Tongue (tissue), 2 donors: ENCODE results near the gene CD79B. TPM values are rescaled to one million over a fixed set of nuclear protein-coding genes. Genes with fewer than 3 reads are reported as not detected.
A peak's percentile ranks its signal among the peaks of the same experiment; 100 is the strongest.
"Not testable (repeated sequence)": the region's sequence is repeated elsewhere in the genome, so short reads cannot be mapped to it uniquely, and the experiment has no call there.

Experiments
- DNase-seq: peaks from one replicate; pipeline ENCODE4 v3.0.0-alpha.2; 2015
- total RNA-seq: library from RNA; depleted of rRNA; stranded (reverse); fragments of >200 nt; gene quantifications from one replicate; pipeline ENCODE4 v1.2.3, GENCODE V29; 2014

Gene CD79B
- total RNA-seq, 1 donor from 2014 or later: 7.7 TPM

DNA sequence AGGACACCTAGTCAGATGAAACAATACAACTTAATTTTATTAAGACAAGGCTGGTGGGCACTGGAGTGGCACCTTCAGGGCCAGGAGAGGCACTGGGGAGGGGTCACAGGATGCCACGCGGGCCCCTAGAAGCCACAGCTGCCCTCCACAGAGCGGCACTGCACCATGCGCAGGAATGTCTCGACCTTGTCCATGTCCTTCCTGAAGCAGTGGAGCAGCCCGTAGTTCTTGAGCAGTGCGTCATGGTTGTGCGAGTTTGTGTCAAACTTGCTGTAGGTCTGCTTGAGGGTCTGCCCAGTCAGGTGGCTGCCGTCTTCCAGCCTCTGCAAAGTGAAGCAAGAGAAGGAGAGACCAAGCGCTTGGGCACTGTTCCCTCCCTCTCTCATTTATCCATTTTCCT lies 22.5 kb downstream of the CD79B start:
- DNase-seq: not testable (repeated sequence)

DNA sequence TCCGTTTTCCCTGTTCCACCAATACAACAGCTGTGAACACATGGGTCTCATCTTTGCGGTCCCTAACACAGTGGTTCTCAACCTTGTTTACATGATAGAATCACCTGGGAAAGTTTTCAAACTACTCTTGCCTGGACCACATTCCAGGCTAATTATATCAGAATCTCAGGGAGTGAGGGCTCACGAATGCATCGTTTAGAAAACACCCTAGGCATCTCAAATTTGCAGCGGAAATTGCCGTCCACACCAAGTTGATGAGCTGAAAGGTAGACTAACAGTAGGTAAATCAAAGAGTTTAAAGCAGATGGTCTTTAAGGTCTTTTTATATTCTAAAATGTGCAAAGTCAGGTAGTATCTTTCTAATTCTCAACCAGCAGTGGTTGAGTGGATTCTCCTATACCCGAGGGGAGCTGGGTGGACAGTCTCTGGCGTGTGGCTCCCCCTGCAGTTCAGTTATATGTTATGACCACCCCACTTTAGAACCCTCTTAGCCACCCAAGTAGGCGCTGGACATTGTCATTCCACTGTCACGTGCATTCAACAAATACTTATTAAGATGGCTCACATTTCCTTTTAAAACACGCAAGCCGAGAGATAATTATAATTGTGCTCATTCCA lies 24.9 kb downstream of the CD79B start:
- DNase-seq: not testable (repeated sequence)

GRCh38 chr17:63904796-63905195 lies 27.3 kb downstream of the CD79B start:
- DNase-seq: not testable (repeated sequence)

DNA sequence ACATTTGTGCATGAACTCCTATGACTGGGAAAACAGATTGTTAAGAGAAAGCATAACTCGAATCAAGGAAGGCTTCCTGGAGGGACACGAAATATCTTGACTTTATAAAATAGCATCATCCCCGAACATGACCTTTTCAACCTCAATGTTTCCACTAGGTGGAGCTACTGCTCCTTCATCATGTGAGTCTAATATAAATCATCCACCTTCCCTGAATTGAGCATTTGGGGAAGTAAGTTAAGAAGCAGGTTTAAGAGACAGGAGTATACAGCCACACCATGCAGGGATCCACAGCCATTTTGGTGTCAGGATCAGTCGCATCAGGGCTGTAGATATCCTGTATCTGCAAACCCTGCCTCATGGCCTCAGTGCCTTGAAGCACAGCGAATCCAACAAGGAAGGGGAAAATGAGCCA lies 28.3 kb downstream of the CD79B start:
- not testable (repeated sequence) for DNase-seq

DNA sequence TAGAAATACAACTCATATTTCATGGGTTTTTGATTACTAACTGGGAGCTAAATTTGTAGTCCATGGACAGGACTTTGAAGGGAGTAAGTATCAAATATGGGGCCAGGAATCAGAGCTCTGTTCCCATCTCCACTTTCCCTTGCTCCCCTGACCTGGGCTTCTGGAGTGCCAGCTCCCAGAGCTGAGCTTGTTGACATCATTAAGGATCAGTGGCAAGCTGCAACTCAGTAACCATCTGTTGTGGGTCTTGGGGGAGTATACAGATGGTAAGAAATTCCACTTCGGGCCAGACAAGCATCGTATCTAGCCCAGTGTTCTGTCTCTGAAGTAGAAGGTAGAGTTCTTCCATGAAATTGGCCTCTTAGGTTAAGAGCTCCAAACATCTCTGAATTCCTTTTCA lies 30.2 kb downstream of the CD79B start:
- DNase-seq: peak; percentile 10

DNA sequence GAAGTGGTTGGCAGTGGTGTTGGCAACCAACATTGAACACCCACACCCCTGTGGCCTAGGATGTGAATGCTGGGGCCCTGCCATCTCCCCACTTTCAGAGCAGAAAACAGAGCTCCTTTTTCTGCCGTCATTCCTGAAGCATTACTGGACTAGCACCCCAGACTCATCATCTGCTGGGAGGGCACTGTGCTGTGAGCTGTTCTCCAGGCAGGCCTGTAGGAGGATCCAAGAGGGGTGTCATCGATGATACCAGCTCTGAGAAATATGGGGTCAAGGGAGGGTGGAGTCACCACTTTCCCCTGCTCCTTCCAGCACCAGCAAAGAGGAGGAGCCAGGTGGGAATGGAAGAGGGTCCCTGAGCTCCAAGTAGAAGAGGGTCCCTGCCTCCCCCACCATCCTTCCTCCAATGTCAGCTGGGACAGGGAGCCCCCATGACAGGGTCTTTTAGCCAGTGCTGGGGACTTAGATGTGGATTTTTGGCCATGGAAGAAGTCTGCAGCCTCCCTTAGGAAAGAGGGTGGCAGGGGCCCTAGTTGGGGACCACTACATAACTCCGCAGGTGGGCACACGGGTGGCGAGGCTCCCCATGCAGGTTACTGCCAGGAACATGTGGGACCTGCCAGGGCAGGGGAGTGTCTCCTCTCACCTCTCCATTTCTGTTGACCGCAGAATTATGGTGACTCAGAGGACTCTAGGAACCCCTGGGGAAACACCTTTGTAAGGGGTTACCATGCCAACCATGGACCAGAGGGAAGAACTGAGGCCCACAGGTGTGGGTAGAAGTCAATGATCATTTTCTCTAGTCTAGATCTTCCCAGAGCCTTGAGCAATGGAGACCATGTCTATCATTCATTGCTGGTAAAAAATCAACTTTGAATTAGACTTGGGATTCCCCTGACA lies 33.0 kb downstream of the CD79B start:
- DNase-seq: not testable (repeated sequence)

GRCh38 chr17:63896524-63897354 lies 35.4 kb downstream of the CD79B start, which contains the start of gene CSH1:
CSH1 (minus strand) TSS chr17:63896574; CDS start chr17:63896511, 63 bp downstream.
- not testable (repeated sequence) for DNase-seq

DNA sequence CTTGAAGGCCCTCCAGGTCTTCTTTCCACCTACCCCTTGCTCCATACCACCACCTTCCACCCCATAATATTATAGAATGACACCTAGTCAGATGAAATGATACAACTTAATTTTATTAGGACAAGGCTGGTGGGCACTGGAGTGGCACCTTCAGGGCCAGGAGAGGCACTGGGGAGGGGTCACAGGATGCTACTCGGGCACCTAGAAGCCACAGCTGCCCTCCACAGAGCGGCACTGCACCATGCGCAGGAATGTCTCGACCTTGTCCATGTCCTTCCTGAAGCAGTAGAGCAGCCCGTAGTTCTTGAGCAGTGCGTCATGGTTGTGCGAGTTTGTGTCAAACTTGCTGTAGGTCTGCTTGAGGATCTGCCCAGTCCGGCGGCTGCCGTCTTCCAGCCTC lies 37.3 kb downstream of the CD79B start:
- not testable (repeated sequence) for DNase-seq

DNA sequence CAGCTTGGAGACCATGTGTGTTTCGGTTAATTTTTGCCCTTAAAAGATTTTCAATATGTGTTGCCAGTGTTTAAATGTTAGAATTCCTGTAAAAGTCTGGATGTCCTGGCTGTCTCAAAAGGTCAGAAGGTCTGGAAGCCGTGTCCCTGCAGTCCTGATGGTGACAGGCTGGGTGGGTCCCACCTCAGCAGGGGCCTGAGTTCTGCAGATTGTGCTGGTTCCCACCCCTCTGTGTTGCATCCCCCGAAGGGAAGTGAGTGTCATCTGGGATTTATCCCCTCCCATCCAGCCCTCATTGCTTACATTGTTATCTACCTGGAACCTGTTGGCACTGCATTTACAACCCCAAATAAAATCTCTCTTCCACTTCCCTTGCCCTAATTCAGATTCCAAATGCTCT lies 38.1 kb downstream of the CD79B start:
- DNase-seq: not testable (repeated sequence)

DNA sequence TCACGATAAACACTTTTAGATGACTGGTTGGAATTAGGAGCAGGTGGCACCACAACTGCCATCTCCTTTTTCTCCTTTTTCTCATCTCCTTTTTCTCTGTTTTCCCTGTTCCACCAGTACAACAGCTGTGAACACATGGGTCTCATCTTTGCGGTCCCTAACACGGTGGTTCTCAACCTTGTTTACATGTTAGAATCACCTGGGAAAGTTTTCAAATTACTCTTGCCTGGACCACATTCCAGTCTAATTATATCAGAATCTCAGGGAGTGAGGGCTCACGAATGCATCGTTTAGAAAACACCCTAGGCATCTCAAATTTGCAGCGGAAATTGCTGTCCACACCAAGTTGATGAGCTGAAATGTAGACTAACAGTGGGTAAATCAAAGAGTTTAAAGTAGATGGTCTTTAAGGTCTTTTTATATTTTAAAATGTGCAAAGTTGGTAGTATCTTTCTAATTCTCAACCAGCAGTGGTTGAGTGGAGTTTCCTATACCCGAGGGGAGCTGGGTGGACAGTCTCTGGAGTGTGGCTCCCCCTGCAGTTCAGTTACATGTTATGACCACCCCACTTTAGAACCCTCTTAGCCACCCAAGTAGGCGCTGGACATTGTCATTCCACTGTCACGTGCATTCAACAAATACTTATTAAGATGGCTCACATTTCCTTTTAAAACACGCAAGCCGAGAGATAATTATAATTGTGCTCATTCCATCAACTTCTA lies 39.7 kb downstream of the CD79B start:
- not testable (repeated sequence) for DNase-seq

- DNase-seq: peak; percentile 57
These were observed 42.9 kb downstream of the CD79B start for GRCh38 chr17:63889026-63889848.

GRCh38 chr17:63885119-63885518 lies 47.0 kb downstream of the CD79B start:
- DNase-seq: not testable (repeated sequence)

DNA sequence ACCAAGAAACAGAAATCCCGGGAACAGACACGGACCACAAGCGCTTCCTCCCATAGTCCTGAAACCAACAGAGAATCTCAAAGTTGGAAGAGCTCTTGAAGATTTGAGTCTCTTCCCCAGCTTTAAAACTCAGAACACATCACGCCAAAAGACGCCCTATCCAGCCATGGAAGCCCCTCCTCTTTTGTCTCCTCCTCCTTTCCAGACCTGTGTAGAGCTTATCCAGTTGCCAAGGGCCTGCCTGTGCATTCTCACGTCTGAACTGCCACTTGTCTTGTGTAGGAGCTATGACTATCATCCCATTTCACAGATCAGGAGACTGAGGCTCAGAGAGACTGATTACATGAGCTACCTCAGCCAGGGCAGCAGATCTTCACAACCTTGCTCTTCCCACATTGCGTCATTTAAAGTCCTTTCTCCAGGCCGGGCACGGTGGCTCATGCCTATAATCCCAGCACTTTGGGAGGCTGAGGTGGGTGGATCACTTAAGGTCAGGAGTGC lies 49.5 kb downstream of the CD79B start:
- not testable (repeated sequence) for DNase-seq

- peak; percentile 48 for DNase-seq
These were observed 50.1 kb downstream of the CD79B start, which contains the start of gene GH2 for GRCh38 chr17:63881935-63882601. GH2 (minus strand) TSS chr17:63881944; CDS start chr17:63881801, 143 bp downstream.

GRCh38 chr17:63881337-63881736 lies 50.8 kb downstream of the CD79B start:
- DNase-seq: not testable (repeated sequence)

DNA sequence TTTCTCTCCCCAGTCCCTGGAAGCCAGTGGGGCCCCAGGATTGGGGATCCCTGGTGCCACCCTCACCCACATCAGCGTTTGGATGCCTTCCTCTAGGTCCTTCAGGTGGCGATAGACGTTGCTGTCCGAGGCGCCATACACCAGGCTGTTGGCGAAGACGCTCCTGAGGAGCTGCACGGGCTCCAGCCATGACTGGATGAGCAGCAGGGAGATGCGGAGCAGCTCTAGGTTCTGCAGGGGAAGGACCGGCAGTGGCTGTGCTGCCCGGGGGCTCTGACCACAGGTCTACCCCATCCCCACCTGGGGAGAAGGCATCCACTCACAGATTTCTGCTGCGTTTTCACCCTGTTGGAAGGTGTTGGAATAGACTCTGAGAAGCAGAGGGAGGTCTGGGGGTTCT lies 51.4 kb downstream of the CD79B start:
- no peak for DNase-seq
